Liver (tissue), 3 donors: ENCODE data around the gene DNAJA3.

Source experiments
- EGR1 ChIP-seq, 2 donors: IDR thresholded peaks; 2 replicates each; pipeline ENCODE4 v1.6.1; 2016 to 2018; ENCODE audit warnings: antibody characterized with exemption in 2 of 2, low read depth in 2 of 2
- FOXA1 ChIP-seq: IDR thresholded peaks from 2 replicates; pipeline ENCODE4 v1.6.1; 2016; ENCODE audit warnings: antibody characterized with exemption
- GABPA ChIP-seq, 2 donors: IDR thresholded peaks in 1 of 2; conservative IDR thresholded peaks in 1 of 2; 2 replicates each; pipeline ENCODE4 v1.6.1; 2016; ENCODE audit warnings: antibody characterized with exemption in 2 of 2, mild to moderate bottlenecking in 1 of 2, moderate library complexity in 1 of 2
- JUND ChIP-seq, 2 donors: IDR thresholded peaks; 2 replicates each; pipeline ENCODE4 v1.6.1; 2016; ENCODE audit warnings: antibody characterized with exemption in 2 of 2
- RAD21 ChIP-seq, 2 donors: IDR thresholded peaks; 2 replicates each; pipeline ENCODE4 v1.6.1; 2016; ENCODE audit warnings: antibody characterized with exemption in 2 of 2, mild to moderate bottlenecking in 2 of 2
- RXRA ChIP-seq, 2 donors: IDR thresholded peaks; 2 replicates each; pipeline ENCODE4 v1.6.1; 2017 to 2018; ENCODE audit warnings: antibody characterized with exemption in 2 of 2, mild to moderate bottlenecking in 1 of 2
- SP1 ChIP-seq: IDR thresholded peaks from 2 replicates; pipeline ENCODE4 v1.6.1; 2018; ENCODE audit warnings: antibody characterized with exemption, mild to moderate bottlenecking
- YY1 ChIP-seq: IDR thresholded peaks from 2 replicates; pipeline ENCODE4 v1.6.1; 2016; ENCODE audit warnings: antibody characterized with exemption, mild to moderate bottlenecking
- TF ChIP-seq, protein P1 (sequence below): fragments of 150-350 bp; IDR thresholded peaks from 2 replicates; pipeline ENCODE4 v1.5.1; 2017; ENCODE audit warnings: improper control_type of control experiment, low read depth, low read length; ENCODE audit not compliant: missing input control
- TF ChIP-seq, protein P2 (sequence below): IDR thresholded peaks from 2 replicates; pipeline ENCODE4 v1.6.1; 2016; ENCODE audit warnings: antibody characterized with exemption
- TF ChIP-seq, protein P3 (sequence below): IDR thresholded peaks from 2 replicates; pipeline ENCODE4 v1.6.1; 2016; ENCODE audit warnings: antibody characterized with exemption, mild to moderate bottlenecking
- TF ChIP-seq, protein P4 (sequence below): IDR thresholded peaks from 2 replicates; pipeline ENCODE4 v1.6.1; 2016; ENCODE audit warnings: antibody characterized with exemption
- TF ChIP-seq, protein P5 (sequence below): IDR thresholded peaks from 2 replicates; pipeline ENCODE4 v1.6.1; 2016; ENCODE audit warnings: antibody characterized with exemption
- donor health status: healthy.
- donor health status: healthy.

DNA sequence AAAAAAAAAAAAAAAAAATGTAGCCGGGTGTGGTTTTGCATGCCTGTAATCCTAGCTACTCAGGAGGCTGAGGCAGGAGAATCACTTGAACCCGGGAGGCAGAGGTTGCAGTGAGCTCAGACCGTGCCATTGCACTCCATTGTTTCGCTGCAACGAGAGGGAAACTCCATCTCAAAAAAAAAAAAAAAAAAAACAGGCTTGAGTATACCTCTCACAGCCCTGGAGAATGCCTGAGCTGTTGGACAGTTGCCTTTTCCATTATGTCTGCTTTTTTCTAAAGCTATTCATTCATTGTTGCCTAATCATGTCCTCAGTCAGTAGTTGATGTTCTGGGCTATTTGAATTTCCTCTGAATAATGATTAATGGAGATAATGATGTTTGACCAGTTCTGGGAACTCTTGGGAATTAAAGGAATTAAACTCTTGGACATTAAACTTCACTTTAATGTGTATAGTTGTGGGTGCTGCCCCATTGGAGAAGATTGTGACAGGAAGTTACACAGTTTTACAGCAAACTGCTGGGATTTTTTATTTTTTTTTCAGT, 62.4 kb downstream of the DNAJA3 start:
- TF ChIP-seq GABPA (IDR thresholded peaks at IDR 0.05 in 1 of 2, conservative IDR thresholded peaks at IDR 0.05 in 1 of 2) (peak in 1 of 2 donors; percentile 61), EGR1 (IDR thresholded peaks at IDR 0.05; ENCODE audit: low read depth in 2 of 2) (peak in 1 of 2 donors; percentile 42), RAD21 (IDR thresholded peaks at IDR 0.05) (peak in 1 of 2 donors; percentile 28), RXRA (IDR thresholded peaks at IDR 0.05) (peak; percentile 72 to 80), SP1 (peak; percentile 80), YY1 (peak; percentile 89), JUND (IDR thresholded peaks at IDR 0.05) (peak in 1 of 2 donors; percentile 72), FOXA1 (peak; percentile 32)
- TF ChIP-seq, protein P1, sequence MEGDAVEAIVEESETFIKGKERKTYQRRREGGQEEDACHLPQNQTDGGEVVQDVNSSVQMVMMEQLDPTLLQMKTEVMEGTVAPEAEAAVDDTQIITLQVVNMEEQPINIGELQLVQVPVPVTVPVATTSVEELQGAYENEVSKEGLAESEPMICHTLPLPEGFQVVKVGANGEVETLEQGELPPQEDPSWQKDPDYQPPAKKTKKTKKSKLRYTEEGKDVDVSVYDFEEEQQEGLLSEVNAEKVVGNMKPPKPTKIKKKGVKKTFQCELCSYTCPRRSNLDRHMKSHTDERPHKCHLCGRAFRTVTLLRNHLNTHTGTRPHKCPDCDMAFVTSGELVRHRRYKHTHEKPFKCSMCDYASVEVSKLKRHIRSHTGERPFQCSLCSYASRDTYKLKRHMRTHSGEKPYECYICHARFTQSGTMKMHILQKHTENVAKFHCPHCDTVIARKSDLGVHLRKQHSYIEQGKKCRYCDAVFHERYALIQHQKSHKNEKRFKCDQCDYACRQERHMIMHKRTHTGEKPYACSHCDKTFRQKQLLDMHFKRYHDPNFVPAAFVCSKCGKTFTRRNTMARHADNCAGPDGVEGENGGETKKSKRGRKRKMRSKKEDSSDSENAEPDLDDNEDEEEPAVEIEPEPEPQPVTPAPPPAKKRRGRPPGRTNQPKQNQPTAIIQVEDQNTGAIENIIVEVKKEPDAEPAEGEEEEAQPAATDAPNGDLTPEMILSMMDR = no peak
- TF ChIP-seq, protein P2, sequence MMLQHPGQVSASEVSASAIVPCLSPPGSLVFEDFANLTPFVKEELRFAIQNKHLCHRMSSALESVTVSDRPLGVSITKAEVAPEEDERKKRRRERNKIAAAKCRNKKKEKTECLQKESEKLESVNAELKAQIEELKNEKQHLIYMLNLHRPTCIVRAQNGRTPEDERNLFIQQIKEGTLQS = peak; percentile 54
- TF ChIP-seq, protein P3, sequence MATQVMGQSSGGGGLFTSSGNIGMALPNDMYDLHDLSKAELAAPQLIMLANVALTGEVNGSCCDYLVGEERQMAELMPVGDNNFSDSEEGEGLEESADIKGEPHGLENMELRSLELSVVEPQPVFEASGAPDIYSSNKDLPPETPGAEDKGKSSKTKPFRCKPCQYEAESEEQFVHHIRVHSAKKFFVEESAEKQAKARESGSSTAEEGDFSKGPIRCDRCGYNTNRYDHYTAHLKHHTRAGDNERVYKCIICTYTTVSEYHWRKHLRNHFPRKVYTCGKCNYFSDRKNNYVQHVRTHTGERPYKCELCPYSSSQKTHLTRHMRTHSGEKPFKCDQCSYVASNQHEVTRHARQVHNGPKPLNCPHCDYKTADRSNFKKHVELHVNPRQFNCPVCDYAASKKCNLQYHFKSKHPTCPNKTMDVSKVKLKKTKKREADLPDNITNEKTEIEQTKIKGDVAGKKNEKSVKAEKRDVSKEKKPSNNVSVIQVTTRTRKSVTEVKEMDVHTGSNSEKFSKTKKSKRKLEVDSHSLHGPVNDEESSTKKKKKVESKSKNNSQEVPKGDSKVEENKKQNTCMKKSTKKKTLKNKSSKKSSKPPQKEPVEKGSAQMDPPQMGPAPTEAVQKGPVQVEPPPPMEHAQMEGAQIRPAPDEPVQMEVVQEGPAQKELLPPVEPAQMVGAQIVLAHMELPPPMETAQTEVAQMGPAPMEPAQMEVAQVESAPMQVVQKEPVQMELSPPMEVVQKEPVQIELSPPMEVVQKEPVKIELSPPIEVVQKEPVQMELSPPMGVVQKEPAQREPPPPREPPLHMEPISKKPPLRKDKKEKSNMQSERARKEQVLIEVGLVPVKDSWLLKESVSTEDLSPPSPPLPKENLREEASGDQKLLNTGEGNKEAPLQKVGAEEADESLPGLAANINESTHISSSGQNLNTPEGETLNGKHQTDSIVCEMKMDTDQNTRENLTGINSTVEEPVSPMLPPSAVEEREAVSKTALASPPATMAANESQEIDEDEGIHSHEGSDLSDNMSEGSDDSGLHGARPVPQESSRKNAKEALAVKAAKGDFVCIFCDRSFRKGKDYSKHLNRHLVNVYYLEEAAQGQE = peak; percentile 71
- TF ChIP-seq, protein P4, sequence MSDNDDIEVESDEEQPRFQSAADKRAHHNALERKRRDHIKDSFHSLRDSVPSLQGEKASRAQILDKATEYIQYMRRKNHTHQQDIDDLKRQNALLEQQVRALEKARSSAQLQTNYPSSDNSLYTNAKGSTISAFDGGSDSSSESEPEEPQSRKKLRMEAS = no peak
- TF ChIP-seq, protein P5, sequence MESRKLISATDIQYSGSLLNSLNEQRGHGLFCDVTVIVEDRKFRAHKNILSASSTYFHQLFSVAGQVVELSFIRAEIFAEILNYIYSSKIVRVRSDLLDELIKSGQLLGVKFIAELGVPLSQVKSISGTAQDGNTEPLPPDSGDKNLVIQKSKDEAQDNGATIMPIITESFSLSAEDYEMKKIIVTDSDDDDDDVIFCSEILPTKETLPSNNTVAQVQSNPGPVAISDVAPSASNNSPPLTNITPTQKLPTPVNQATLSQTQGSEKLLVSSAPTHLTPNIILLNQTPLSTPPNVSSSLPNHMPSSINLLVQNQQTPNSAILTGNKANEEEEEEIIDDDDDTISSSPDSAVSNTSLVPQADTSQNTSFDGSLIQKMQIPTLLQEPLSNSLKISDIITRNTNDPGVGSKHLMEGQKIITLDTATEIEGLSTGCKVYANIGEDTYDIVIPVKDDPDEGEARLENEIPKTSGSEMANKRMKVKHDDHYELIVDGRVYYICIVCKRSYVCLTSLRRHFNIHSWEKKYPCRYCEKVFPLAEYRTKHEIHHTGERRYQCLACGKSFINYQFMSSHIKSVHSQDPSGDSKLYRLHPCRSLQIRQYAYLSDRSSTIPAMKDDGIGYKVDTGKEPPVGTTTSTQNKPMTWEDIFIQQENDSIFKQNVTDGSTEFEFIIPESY = peak; percentile 84
